Osteoblast (primary cell): ENCODE results near the gene NOS1AP. TPM values are rescaled to one million over a fixed set of nuclear protein-coding genes. Genes with fewer than 3 reads are reported as not detected.
"Not testable (repeated sequence)": the region's sequence is repeated elsewhere in the genome, so short reads cannot be mapped to it uniquely, and the experiment has no call there.

Experiments
- DNase-seq: peaks from one replicate; pipeline ENCODE4 v3.0.0; 2011; ENCODE audit warnings: low spot score, mixed read lengths; ENCODE audit not compliant: insufficient read length; ENCODE audit errors: missing footprints
- H2AFZ ChIP-seq: 2 replicates; pipeline ENCODE4 v1.6.0; 2011; ENCODE audit warnings: mild to moderate bottlenecking, low read length
- H3K27ac ChIP-seq: 2 replicates; pipeline ENCODE4 v1.5.1; 2011; ENCODE audit warnings: mild to moderate bottlenecking, low read depth, low read length, moderate library complexity
- H3K27me3 ChIP-seq: 2 replicates; pipeline ENCODE4 v1.6.0; 2012; ENCODE audit warnings: mild to moderate bottlenecking, control low read depth, inconsistent platforms, low read length, moderate library complexity; ENCODE audit not compliant: insufficient read depth
- H3K36me3 ChIP-seq: 2 replicates; pipeline ENCODE4 v1.5.1; 2011; ENCODE audit warnings: mild to moderate bottlenecking, low read length, control low read depth, moderate library complexity; ENCODE audit not compliant: insufficient read depth
- H3K4me1 ChIP-seq: 2 replicates; pipeline ENCODE4 v1.5.1; 2011; ENCODE audit warnings: mild to moderate bottlenecking, low read length, control low read depth, moderate library complexity; ENCODE audit not compliant: insufficient read depth
- H3K4me2 ChIP-seq: 2 replicates; pipeline ENCODE4 v1.6.0; 2011; ENCODE audit warnings: mild to moderate bottlenecking, low read length; ENCODE audit not compliant: insufficient read depth
- H3K4me3 ChIP-seq: fragments of 200-600 bp; sonication (generic); 3 replicates; pipeline ENCODE4 v1.5.1; 2012; ENCODE audit warnings: mild to moderate bottlenecking, low read length, inconsistent platforms; ENCODE audit not compliant: insufficient read depth
- H3K79me2 ChIP-seq: 2 replicates; pipeline ENCODE4 v1.6.0; 2012; ENCODE audit warnings: mild to moderate bottlenecking, low read length, control low read depth, inconsistent platforms; ENCODE audit not compliant: insufficient read depth
- H3K9me3 ChIP-seq: 2 replicates; pipeline ENCODE4 v1.5.1; 2011; ENCODE audit warnings: low read depth, low read length, control low read depth
- H4K20me1 ChIP-seq: 2 replicates; pipeline ENCODE4 v1.6.0; 2012; ENCODE audit warnings: mild to moderate bottlenecking, low read length, control low read depth; ENCODE audit not compliant: insufficient read depth
- total RNA-seq: library from RNA; depleted of rRNA; stranded (reverse); fragments of >200 nt; gene quantifications from 2 replicates; pipeline ENCODE4 v1.2.3, GENCODE V29; 2012
- TF ChIP-seq, protein P1 (sequence below): IDR thresholded peaks from 2 replicates; pipeline ENCODE4 v1.5.1; 2011; ENCODE audit warnings: mild to moderate bottlenecking, low read depth, low read length, moderate library complexity; ENCODE audit errors: extremely low read depth

Gene NOS1AP
- total RNA-seq, 1 donor = not detected

DNA sequence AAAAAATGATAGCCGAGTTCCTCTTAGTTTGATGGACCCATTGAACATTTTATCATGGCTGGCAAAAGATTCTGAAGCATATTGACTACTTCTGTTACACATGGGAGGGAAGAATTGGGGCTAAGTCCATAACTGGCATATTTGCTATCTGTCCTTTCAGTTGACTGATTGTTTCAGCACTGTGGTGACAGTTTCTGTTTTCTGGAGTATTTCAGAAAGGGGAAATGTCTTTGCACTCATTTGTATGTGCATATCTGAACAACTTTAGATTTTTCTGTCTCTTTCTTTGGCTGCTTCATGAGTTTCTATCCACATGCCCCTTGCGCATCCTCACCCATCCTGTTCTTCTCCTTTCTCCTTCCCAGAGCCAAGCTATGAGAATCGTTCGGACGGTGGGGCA, 274.0 kb downstream of the NOS1AP start:
- no peak for DNase-seq

DNA sequence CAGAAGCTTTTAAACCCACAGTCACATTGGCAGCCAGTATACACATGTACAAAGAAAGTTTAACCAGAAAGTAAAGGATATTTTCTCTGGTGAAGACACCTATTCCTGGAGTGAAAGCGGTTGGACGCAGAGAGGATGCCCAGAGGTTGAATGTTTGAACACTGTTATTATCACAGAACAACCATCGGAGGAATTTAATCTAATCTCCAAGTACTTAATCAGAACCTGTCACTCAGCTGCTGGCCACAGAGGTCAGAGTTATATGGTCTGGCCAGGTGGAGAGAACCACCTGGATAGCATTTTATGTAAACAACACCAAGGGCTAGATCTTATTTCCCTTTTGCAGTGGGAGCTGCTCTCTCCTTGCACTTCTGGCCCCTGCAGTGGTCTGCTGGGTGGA, 277.8 kb downstream of the NOS1AP start:
- no peak overlapping the region for H2AFZ ChIP-seq
- TF ChIP-seq, protein P1, sequence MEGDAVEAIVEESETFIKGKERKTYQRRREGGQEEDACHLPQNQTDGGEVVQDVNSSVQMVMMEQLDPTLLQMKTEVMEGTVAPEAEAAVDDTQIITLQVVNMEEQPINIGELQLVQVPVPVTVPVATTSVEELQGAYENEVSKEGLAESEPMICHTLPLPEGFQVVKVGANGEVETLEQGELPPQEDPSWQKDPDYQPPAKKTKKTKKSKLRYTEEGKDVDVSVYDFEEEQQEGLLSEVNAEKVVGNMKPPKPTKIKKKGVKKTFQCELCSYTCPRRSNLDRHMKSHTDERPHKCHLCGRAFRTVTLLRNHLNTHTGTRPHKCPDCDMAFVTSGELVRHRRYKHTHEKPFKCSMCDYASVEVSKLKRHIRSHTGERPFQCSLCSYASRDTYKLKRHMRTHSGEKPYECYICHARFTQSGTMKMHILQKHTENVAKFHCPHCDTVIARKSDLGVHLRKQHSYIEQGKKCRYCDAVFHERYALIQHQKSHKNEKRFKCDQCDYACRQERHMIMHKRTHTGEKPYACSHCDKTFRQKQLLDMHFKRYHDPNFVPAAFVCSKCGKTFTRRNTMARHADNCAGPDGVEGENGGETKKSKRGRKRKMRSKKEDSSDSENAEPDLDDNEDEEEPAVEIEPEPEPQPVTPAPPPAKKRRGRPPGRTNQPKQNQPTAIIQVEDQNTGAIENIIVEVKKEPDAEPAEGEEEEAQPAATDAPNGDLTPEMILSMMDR = no peak
- no peaks in the 10 kb centered on the region for H3K9me3 ChIP-seq
- no peaks in the 10 kb centered on the region for H4K20me1 ChIP-seq
- H3K4me3 ChIP-seq = no peak overlapping the region
- no peaks in the 10 kb centered on the region for H3K36me3 ChIP-seq
- DNase-seq = no peak
- H3K27me3 ChIP-seq = no peaks in the 10 kb centered on the region
- peaks cover 11% of the 10 kb centered on the region for H3K4me1 ChIP-seq
- no peaks in the 10 kb centered on the region for H3K79me2 ChIP-seq
- H3K4me2 ChIP-seq = no peak overlapping the region
- H3K27ac ChIP-seq = no peak overlapping the region

More for the DNA sequence above, 274.0 kb downstream of the NOS1AP start:
- H3K4me3 ChIP-seq = no peak overlapping the region
- no peaks in the 10 kb centered on the region for H3K79me2 ChIP-seq
- no peaks in the 10 kb centered on the region for H3K36me3 ChIP-seq
- peaks cover 2% of the 10 kb centered on the region for H4K20me1 ChIP-seq
- TF ChIP-seq, protein P1 = no peak
- no peak overlapping the region for H3K27ac ChIP-seq
- no peaks in the 10 kb centered on the region for H3K4me1 ChIP-seq
- H3K27me3 ChIP-seq = peaks cover 9% of the 10 kb centered on the region
- no peak overlapping the region for H3K4me2 ChIP-seq
- H3K9me3 ChIP-seq = no peaks in the 10 kb centered on the region
- no peak overlapping the region for H2AFZ ChIP-seq

DNA sequence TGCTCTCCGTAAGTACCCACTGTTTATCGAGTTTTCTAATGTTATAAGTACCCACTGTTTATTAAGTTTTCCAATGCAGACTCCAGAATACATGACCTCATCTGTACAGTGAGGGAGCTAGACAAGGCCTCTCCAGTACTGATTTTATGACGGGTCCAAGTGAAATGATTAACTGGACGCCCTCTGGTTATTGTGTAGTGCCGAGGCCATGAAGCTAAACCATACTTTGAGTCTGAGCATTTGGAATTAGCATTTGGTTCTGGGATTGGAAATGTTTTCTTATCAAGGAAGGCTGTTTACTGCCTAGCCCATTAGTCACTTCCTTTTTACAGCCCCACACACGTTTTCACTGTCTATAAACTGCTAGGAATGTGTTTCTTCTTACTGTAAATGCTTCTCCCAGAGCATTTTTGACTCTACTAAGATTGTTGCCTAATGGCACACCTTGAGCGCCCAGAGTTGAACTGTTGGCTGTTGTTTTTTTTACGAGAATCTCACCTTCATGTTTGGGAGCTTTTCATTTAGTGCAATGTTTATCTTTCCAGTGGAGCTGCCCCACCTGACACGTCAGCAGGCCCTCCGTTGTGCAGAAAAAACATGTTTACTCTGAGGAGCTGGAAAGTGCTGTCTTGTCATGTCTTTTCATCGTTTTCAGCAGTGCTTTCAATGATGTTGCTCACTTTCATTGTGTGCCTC, 280.3 kb downstream of the NOS1AP start:
- Histone ChIP-seq H2AFZ (peak overlapping the region; percentile 20), H3K27ac (peak overlapping the region; percentile 43)
- TF ChIP-seq, protein P1 = no peak

DNA sequence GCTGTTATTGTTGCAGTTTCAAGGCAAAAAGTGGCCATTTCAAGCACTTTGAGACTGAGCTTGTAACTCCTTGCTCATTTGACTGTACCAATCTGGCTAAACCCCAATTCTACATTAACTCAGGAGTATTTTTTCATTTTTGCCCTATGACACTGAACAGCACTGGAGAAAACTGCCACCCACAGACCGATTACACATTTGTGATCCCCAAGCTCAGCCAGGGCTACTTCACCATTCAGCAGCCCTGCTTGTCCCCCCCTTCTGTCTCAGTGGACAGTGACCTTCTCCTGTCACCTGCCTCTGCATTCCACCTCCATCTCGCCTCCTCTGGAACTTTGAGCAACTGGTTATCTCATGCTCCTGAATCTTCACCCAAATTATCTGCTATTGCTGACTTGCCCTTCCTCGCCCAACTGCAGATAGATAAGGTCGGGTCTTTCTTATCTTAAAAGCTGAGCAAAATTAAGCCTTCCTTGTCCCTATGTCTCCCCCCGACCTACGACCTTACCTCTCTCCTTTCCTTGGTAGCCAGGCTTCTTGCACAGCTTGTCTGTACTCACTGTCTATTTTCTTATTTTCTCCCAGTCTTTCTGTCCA, 281.9 kb downstream of the NOS1AP start:
- no peaks in the 10 kb centered on the region for H3K36me3 ChIP-seq
- H3K27me3 ChIP-seq = peaks cover 3% of the 10 kb centered on the region
- no peaks in the 10 kb centered on the region for H4K20me1 ChIP-seq
- H3K27ac ChIP-seq = no peak overlapping the region
- H3K4me1 ChIP-seq = peaks cover 11% of the 10 kb centered on the region
- no peak overlapping the region for H3K4me3 ChIP-seq
- no peaks in the 10 kb centered on the region for H3K79me2 ChIP-seq
- DNase-seq = peak; percentile 19
- TF ChIP-seq, protein P1 = no peak
- H3K9me3 ChIP-seq = no peaks in the 10 kb centered on the region
- H3K4me2 ChIP-seq = no peak overlapping the region
- no peak overlapping the region for H2AFZ ChIP-seq

More for the DNA sequence above, 280.3 kb downstream of the NOS1AP start:
- Histone ChIP-seq H3K79me2 (no peaks in the 10 kb centered on the region), H4K20me1 (no peaks in the 10 kb centered on the region), H3K27me3 (no peaks in the 10 kb centered on the region), H3K4me3 (no peak overlapping the region), H3K4me2 (peak overlapping the region; percentile 33), H3K36me3 (no peaks in the 10 kb centered on the region), H3K4me1 (peaks cover 11% of the 10 kb centered on the region), H3K9me3 (no peaks in the 10 kb centered on the region)
- peak; percentile 67 for DNase-seq

DNA sequence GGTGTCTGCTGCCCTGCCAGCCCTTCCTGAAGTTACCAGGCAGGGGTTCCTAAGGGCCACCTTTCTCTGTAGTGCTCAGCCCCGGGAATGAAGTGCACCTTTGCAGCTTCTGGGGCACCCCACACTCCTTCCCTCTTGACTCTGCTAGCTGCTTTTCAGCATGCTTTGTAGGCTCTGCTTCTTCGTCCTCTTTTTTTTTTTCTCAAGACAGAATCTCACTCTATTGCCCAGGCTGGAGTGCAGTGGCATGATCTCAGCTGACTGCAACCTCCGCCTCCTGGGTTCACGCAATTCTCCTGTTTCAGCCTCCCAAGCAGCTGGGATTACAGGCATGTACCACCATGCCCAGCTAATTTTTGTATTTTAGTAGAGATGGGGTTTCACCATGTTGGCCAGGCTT, 282.4 kb downstream of the NOS1AP start:
- H3K9me3 ChIP-seq, H2AFZ ChIP-seq, H3K27ac ChIP-seq, H3K79me2 ChIP-seq, H3K27me3 ChIP-seq, DNase-seq, H3K4me3 ChIP-seq, H3K4me2 ChIP-seq, H3K36me3 ChIP-seq, H4K20me1 ChIP-seq: not testable (repeated sequence)
- H3K4me1 ChIP-seq = peaks cover 11% of the 10 kb centered on the region
